Fibroblast of lung (primary cell): ENCODE data around the gene KDELR1. TPM values are rescaled to one million over a fixed set of nuclear protein-coding genes. Genes with fewer than 3 reads are reported as not detected.

Experiments
- DNase-seq, 2 donors: peaks; one replicate each; pipeline versions ENCODE4 v3.0.0 to v3.0.0-alpha.2; 2010; ENCODE audit warnings: low read depth in 2 of 2
- H2AFZ ChIP-seq: 2 replicates; pipeline ENCODE4 v1.5.1; 2012; ENCODE audit warnings: low read length, control low read depth, inconsistent platforms
- H3K27ac ChIP-seq: 2 replicates; pipeline ENCODE4 v1.5.1; 2011; ENCODE audit warnings: low read length, control low read depth; ENCODE audit not compliant: insufficient read depth
- H3K27me3 ChIP-seq: 2 replicates; pipeline ENCODE4 v1.5.1; 2011; ENCODE audit warnings: mild to moderate bottlenecking, low read length; ENCODE audit not compliant: control insufficient read depth, insufficient read depth
- H3K36me3 ChIP-seq: 2 replicates; pipeline ENCODE4 v1.5.1; 2011; ENCODE audit warnings: low read length; ENCODE audit not compliant: control insufficient read depth, insufficient read depth
- H3K4me1 ChIP-seq: 2 replicates; pipeline ENCODE4 v1.5.1; 2011; ENCODE audit warnings: low read length; ENCODE audit not compliant: control insufficient read depth, insufficient read depth; ENCODE audit errors: extremely low read depth
- H3K4me2 ChIP-seq: 2 replicates; pipeline ENCODE4 v1.5.1; 2011; ENCODE audit warnings: low read length, control low read depth; ENCODE audit not compliant: insufficient read depth; ENCODE audit errors: extremely low read depth
- H3K4me3 ChIP-seq, 4 experiments: fragments of 200-600 bp in 1 of 4; sonication (generic) in 1 of 4; replicated peaks in 1 of 4; 2 replicates each; pipeline ENCODE4 v1.5.1; 2011 to 2016; ENCODE audit warnings: low read length in 4 of 4, low read depth in 3 of 4, mild to moderate bottlenecking in 3 of 4, control low read depth in 2 of 4, inconsistent platforms in 1 of 4, mixed read lengths in 1 of 4; ENCODE audit not compliant: insufficient read depth in 1 of 4; ENCODE audit errors: control extremely low read depth in 1 of 4
- H3K79me2 ChIP-seq: 2 replicates; pipeline ENCODE4 v1.5.1; 2012; ENCODE audit warnings: mild to moderate bottlenecking, low read length, inconsistent platforms; ENCODE audit not compliant: control insufficient read depth, insufficient read depth
- H3K9ac ChIP-seq: 2 replicates; pipeline ENCODE4 v1.5.1; 2011; ENCODE audit warnings: mild to moderate bottlenecking, low read length, control low read depth; ENCODE audit not compliant: insufficient read depth
- H3K9me3 ChIP-seq: 2 replicates; pipeline ENCODE4 v1.5.1; 2012; ENCODE audit warnings: low read depth, low read length; ENCODE audit not compliant: control insufficient read depth, insufficient read depth
- H4K20me1 ChIP-seq: 2 replicates; pipeline ENCODE4 v1.5.1; 2011; ENCODE audit warnings: low read length; ENCODE audit not compliant: control insufficient read depth, insufficient read depth; ENCODE audit errors: extremely low read depth
- CTCF ChIP-seq, 2 donors: IDR thresholded peaks in 1 of 2; conservative IDR thresholded peaks in 1 of 2; 1 replicate in 1 of 2; 2 replicates in 1 of 2; pipeline ENCODE4 v1.5.1; 2011 to 2012; ENCODE audit warnings: low read length in 2 of 2, control low read depth in 1 of 2, inconsistent platforms in 1 of 2, low read depth in 1 of 2, mild to moderate bottlenecking in 1 of 2
- EZH2 ChIP-seq: IDR thresholded peaks from 2 replicates; pipeline ENCODE4 v1.5.1; 2012; ENCODE audit warnings: low read length, control low read depth, mild to moderate bottlenecking; ENCODE audit errors: missing control alignments
- polyA plus RNA-seq, 2 donors: library from polyadenylated mRNA; depleted of rRNA in 1 of 2; stranded (reverse) in 1 of 2; unstranded in 1 of 2; fragments of >200 nt; gene quantifications; 2 replicates each; pipeline ENCODE4 v1.2.1, GENCODE V29; 2011 to 2012; ENCODE audit warnings: missing spikeins in 1 of 2
- total RNA-seq: library from RNA; depleted of rRNA; stranded (reverse); fragments of >200 nt; gene quantifications from 2 replicates; pipeline ENCODE4 v1.2.1, GENCODE V29; 2014

Gene KDELR1
- total and polyA plus RNA-seq, 2 donors (not counting 1 experiment from before 2014, with no cell fraction given) = 59.0 to 145 TPM

- TF ChIP-seq EZH2 = no peak
- no peak for TF ChIP-seq CTCF (conservative IDR thresholded peaks at IDR 0.05 in 1 of 2, IDR thresholded peaks at IDR 0.05 in 1 of 2; ENCODE audit: low read depth in 1 of 2, low read length in 2 of 2)
- no peaks in the 10 kb centered on the region for H3K79me2 ChIP-seq
- no peaks in the 10 kb centered on the region for H3K27me3 ChIP-seq
- no peak overlapping the region for H3K4me2 ChIP-seq
- H3K4me3 ChIP-seq = no peak overlapping the region
- no peaks in the 10 kb centered on the region for H3K9me3 ChIP-seq
- H3K4me1 ChIP-seq = no peaks in the 10 kb centered on the region
- H3K36me3 ChIP-seq = no peaks in the 10 kb centered on the region
- H3K9ac ChIP-seq = no peak overlapping the region
- DNase-seq = no peak
- no peak overlapping the region for H3K27ac ChIP-seq
- no peak overlapping the region for H2AFZ ChIP-seq
- H4K20me1 ChIP-seq = no peaks in the 10 kb centered on the region
These were observed 40.5 kb downstream of the KDELR1 start for GRCh38 chr19:48350856-48351255.

GRCh38 chr19:48348737-48349136 lies 42.6 kb downstream of the KDELR1 start:
- H3K36me3 ChIP-seq = no peaks in the 10 kb centered on the region
- H3K4me3 ChIP-seq = no peak overlapping the region
- no peaks in the 10 kb centered on the region for H3K79me2 ChIP-seq
- H3K27me3 ChIP-seq = no peaks in the 10 kb centered on the region
- no peak overlapping the region for H3K9ac ChIP-seq
- H2AFZ ChIP-seq = no peak overlapping the region
- no peak for DNase-seq
- no peaks in the 10 kb centered on the region for H4K20me1 ChIP-seq
- no peak overlapping the region for H3K27ac ChIP-seq
- TF ChIP-seq EZH2 (no peak), CTCF (conservative IDR thresholded peaks at IDR 0.05 in 1 of 2, IDR thresholded peaks at IDR 0.05 in 1 of 2; ENCODE audit: low read depth in 1 of 2, low read length in 2 of 2) (no peak)
- H3K9me3 ChIP-seq = no peaks in the 10 kb centered on the region
- no peaks in the 10 kb centered on the region for H3K4me1 ChIP-seq
- no peak overlapping the region for H3K4me2 ChIP-seq

GRCh38 chr19:48348045-48348444 lies 43.3 kb downstream of the KDELR1 start:
- TF ChIP-seq CTCF (conservative IDR thresholded peaks at IDR 0.05 in 1 of 2, IDR thresholded peaks at IDR 0.05 in 1 of 2; ENCODE audit: low read depth in 1 of 2, low read length in 2 of 2) (no peak), EZH2 (no peak)

More at GRCh38 chr19:48348045-48348444, 43.3 kb downstream of the KDELR1 start:
- Histone ChIP-seq H2AFZ (no peak overlapping the region), H4K20me1 (no peaks in the 10 kb centered on the region), H3K36me3 (no peaks in the 10 kb centered on the region), H3K4me1 (no peaks in the 10 kb centered on the region), H3K9ac (no peak overlapping the region), H3K4me3 (no peak overlapping the region), H3K4me2 (no peak overlapping the region), H3K27ac (no peak overlapping the region), H3K9me3 (no peaks in the 10 kb centered on the region), H3K79me2 (no peaks in the 10 kb centered on the region), H3K27me3 (no peaks in the 10 kb centered on the region)
- no peak for DNase-seq
